Measurements from ENCODE around the gene KAT8.

DNA sequence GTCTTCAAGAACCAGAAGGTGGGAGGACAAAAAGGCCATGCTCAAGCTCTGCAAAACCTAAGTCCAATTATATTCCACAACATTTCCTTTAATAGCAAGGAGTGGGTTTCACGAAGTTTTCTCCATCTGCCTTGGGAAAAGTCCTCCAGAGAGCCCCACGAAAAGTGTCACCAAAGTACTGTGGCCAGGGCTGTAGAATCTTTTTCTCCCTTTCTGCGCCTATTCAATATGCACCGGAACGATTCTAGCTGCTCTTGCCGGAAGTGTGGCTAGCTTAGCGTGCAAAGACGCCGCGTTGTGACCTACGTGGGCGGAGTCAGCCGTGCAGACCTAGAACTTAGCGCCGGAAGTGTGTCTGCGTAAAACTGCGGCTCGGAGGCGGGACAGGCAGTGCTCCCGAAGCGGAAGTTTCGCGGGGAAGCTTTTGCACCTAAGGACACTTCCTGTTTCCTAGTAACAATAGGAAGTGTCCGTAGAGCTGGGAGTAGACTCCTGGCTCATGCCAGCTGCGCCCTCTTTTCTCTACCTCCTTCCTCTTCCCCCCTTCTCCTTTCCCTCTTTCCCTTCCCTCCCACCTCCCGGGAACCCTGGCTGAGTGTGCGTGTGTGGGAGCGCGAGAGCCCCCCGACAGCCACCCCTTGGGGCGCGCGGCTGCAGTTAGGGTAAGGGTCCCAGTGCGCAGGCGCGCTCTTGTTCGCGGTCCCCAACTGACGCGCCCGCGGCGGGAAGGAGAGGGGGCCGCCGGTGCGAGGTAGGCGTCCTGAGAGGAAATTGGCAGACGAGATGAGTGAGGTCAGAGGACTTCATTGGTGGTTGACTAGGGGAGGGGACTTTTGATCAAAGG lies 43.3 kb upstream of the KAT8 start, which contains the start of the genes ZNF646 and ZNF668:
- no peak for TF ChIP-seq CBX3 (IDR thresholded peaks at IDR 0.05; ENCODE audit: borderline replicate concordance, low read depth)
- TF ChIP-seq, protein P1, sequence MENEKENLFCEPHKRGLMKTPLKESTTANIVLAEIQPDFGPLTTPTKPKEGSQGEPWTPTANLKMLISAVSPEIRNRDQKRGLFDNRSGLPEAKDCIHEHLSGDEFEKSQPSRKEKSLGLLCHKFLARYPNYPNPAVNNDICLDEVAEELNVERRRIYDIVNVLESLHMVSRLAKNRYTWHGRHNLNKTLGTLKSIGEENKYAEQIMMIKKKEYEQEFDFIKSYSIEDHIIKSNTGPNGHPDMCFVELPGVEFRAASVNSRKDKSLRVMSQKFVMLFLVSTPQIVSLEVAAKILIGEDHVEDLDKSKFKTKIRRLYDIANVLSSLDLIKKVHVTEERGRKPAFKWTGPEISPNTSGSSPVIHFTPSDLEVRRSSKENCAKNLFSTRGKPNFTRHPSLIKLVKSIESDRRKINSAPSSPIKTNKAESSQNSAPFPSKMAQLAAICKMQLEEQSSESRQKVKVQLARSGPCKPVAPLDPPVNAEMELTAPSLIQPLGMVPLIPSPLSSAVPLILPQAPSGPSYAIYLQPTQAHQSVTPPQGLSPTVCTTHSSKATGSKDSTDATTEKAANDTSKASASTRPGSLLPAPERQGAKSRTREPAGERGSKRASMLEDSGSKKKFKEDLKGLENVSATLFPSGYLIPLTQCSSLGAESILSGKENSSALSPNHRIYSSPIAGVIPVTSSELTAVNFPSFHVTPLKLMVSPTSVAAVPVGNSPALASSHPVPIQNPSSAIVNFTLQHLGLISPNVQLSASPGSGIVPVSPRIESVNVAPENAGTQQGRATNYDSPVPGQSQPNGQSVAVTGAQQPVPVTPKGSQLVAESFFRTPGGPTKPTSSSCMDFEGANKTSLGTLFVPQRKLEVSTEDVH (IDR thresholded peaks at IDR 0.05; ENCODE audit: low read depth, partially characterized antibody), result peak; percentile 97
- peak; percentile 84 for TF ChIP-seq POLR2AphosphoS5 (IDR thresholded peaks at IDR 0.05; ENCODE audit: low read length)
- TF ChIP-seq, protein P2, sequence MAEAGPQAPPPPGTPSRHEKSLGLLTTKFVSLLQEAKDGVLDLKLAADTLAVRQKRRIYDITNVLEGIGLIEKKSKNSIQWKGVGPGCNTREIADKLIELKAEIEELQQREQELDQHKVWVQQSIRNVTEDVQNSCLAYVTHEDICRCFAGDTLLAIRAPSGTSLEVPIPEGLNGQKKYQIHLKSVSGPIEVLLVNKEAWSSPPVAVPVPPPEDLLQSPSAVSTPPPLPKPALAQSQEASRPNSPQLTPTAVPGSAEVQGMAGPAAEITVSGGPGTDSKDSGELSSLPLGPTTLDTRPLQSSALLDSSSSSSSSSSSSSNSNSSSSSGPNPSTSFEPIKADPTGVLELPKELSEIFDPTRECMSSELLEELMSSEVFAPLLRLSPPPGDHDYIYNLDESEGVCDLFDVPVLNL (IDR thresholded peaks at IDR 0.05; ENCODE audit: low read depth, low read length), result peak; percentile 70
- no peak; the same call in 1 of the 2 replicates for TF ChIP-seq MTA3 (IDR thresholded peaks at IDR 0.05; ENCODE audit: borderline replicate concordance, low read length)
- TF ChIP-seq, protein P3, sequence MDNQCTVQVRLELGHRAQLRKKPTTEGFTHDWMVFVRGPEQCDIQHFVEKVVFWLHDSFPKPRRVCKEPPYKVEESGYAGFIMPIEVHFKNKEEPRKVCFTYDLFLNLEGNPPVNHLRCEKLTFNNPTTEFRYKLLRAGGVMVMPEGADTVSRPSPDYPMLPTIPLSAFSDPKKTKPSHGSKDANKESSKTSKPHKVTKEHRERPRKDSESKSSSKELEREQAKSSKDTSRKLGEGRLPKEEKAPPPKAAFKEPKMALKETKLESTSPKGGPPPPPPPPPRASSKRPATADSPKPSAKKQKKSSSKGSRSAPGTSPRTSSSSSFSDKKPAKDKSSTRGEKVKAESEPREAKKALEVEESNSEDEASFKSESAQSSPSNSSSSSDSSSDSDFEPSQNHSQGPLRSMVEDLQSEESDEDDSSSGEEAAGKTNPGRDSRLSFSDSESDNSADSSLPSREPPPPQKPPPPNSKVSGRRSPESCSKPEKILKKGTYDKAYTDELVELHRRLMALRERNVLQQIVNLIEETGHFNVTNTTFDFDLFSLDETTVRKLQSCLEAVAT (IDR thresholded peaks at IDR 0.05), result peak; percentile 72; the same call in 1 of the 2 replicates
- no peak for TF ChIP-seq MYB (IDR thresholded peaks at IDR 0.05; ENCODE audit: borderline replicate concordance, low read depth, low read length)
- TF ChIP-seq RCOR1 (conservative IDR thresholded peaks at IDR 0.05; ENCODE audit: low read depth, low read length), result no peak
- no peak for TF ChIP-seq EP300 (IDR thresholded peaks at IDR 0.05; ENCODE audit: borderline replicate concordance in 1 of 2, control insufficient read depth in 1 of 2, low read depth in 2 of 2, low read length in 2 of 2)

All from GM12878 (cell line).